Measurements from ENCODE around the gene EAF1.

EAF1 gene

DNA sequence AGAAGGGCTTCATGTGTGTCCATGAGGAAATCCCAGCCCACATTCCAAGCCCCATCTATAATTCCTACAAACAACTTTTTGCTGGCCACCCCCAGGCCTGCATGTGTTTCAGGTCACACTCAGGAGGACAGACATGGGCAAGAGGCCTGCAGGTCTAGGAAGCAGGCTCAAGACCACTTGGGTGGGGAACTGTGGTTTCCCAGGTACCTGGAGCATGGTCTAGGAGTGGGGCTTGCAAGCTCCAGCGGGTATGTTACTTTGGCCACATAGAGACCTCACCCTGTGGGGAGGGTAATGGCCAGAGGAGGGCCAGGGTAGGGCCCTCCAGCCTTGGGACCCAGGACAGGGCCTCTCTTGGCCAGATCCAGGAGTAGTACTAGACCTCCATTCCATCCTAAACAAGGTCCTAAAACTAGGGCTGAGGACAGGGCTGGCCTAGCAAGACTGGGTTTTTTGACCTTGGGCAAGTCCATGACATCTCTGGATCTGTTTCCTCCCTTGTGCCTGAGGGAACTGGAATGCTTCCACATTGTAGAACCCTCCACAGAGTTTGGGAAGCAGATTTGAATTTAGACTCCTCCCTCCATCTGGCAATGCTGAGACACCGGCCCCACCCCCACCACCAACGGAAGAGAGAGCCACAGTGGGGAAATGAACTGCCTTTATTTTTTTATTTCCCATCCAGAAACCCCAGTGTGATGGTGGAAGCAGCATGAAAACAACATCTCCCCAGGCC lies 22.3 kb downstream of the EAF1 start:
- TF ChIP-seq SIN3A (IDR thresholded peaks at IDR 0.05; ENCODE audit: borderline replicate concordance, insufficient read depth, low read length): no peak
- TF ChIP-seq TAF1 (IDR thresholded peaks at IDR 0.05; ENCODE audit: borderline replicate concordance, insufficient read depth, low read length): no peak
- TF ChIP-seq POLR2AphosphoS5 (IDR thresholded peaks at IDR 0.05; ENCODE audit: low read depth, low read length): no peak
- TF ChIP-seq, protein P1, sequence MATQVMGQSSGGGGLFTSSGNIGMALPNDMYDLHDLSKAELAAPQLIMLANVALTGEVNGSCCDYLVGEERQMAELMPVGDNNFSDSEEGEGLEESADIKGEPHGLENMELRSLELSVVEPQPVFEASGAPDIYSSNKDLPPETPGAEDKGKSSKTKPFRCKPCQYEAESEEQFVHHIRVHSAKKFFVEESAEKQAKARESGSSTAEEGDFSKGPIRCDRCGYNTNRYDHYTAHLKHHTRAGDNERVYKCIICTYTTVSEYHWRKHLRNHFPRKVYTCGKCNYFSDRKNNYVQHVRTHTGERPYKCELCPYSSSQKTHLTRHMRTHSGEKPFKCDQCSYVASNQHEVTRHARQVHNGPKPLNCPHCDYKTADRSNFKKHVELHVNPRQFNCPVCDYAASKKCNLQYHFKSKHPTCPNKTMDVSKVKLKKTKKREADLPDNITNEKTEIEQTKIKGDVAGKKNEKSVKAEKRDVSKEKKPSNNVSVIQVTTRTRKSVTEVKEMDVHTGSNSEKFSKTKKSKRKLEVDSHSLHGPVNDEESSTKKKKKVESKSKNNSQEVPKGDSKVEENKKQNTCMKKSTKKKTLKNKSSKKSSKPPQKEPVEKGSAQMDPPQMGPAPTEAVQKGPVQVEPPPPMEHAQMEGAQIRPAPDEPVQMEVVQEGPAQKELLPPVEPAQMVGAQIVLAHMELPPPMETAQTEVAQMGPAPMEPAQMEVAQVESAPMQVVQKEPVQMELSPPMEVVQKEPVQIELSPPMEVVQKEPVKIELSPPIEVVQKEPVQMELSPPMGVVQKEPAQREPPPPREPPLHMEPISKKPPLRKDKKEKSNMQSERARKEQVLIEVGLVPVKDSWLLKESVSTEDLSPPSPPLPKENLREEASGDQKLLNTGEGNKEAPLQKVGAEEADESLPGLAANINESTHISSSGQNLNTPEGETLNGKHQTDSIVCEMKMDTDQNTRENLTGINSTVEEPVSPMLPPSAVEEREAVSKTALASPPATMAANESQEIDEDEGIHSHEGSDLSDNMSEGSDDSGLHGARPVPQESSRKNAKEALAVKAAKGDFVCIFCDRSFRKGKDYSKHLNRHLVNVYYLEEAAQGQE (IDR thresholded peaks at IDR 0.05; ENCODE audit: insufficient read depth in 1 of 2, low read depth in 2 of 2, low read length in 2 of 2): no peak
- no peak for TF ChIP-seq FOXP2 (optimal IDR thresholded peaks at IDR 0.05; ENCODE audit: borderline replicate concordance, extremely low read depth, extremely low read length, insufficient read depth)

DNA sequence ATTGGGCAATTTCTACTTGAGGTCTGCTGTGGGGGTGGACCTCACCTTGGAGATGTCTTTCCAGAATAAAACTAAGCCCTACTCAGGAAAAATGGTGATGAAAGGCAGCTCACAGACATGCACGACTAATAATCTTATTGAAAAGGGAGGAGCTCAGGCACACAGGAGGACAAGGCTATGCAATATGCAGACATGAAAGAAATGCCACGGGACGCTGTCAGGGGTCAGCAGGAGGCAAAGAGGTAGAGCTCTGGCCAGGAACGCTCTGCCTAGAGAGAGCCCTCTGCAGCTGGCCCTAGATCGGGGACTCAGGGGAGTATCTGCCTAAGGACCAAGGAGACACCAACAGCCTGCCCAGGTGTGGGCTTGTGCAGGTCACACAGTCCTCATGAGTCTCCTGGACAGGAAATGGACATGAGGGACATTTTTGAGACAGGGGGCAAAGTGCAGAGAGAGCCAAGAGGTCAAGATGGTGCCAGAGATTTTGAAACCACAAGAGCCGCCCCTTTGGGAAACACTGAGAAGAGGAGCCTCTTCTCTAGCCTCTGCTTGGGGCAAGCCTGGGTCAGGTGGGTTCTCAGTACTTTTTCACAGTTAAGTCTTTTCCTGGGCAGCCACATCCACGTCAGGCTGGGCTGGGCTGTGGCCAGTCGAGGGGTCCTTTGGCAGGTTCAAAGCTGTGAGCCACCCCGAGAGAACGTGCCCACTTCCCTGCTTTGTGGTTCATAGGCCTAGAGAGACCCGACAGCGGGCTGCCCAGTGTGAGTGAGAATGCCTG lies 23.2 kb downstream of the EAF1 start:
- TF ChIP-seq SIN3A (IDR thresholded peaks at IDR 0.05; ENCODE audit: borderline replicate concordance, insufficient read depth, low read length) (no peak), TAF1 (IDR thresholded peaks at IDR 0.05; ENCODE audit: borderline replicate concordance, insufficient read depth, low read length) (no peak)

DNA sequence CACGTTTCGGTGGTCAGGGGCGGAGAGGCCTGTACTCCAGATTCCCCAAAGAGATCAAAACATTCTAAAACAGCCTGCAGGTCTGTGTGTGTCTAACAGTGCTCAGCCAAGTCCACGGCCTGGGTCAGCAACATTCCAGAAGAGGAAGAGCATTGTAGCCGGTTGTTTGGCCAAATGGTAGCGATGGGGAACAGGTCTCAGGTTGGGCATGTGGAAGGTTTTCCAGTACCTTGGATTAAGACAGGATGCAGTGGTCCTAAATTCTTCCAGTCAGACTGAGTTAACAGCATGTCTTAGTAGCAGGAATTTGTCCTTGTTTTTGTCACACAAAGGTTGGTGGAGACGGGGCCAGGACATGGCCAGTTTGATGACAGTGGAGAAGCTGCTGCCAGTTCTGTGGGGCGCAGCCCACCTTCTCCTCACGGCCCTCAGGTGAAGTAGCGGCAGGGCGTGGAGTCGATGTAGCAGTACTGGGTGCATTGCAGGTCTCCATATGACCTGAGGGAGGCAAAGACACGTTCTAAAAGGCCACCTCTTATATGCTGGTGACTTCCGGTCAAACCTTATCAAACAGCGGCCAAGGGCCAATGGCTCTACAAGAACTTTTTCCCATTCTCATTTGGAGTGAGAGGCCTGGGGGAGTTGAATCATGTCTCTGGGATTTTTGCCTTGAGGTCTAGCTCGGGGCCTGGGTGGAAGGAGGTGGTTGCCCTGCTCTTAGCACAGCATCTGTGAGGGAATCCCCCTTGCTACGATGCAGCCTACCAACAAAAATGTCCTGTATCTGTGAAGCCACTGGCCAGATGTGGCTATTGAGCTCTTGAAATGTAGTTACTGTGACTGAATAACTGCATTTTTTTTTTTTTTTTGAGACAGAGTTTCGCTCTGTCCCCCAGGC lies 24.1 kb downstream of the EAF1 start:
- no peak for TF ChIP-seq POLR2AphosphoS5 (IDR thresholded peaks at IDR 0.05; ENCODE audit: low read depth, low read length)
- TF ChIP-seq FOXP2 (optimal IDR thresholded peaks at IDR 0.05; ENCODE audit: borderline replicate concordance, extremely low read depth, extremely low read length, insufficient read depth): no peak
- no peak for TF ChIP-seq SIN3A (IDR thresholded peaks at IDR 0.05; ENCODE audit: borderline replicate concordance, insufficient read depth, low read length)
- TF ChIP-seq TAF1 (IDR thresholded peaks at IDR 0.05; ENCODE audit: borderline replicate concordance, insufficient read depth, low read length): no peak
- TF ChIP-seq, protein P1 (IDR thresholded peaks at IDR 0.05; ENCODE audit: insufficient read depth in 1 of 2, low read depth in 2 of 2, low read length in 2 of 2): no peak

DNA sequence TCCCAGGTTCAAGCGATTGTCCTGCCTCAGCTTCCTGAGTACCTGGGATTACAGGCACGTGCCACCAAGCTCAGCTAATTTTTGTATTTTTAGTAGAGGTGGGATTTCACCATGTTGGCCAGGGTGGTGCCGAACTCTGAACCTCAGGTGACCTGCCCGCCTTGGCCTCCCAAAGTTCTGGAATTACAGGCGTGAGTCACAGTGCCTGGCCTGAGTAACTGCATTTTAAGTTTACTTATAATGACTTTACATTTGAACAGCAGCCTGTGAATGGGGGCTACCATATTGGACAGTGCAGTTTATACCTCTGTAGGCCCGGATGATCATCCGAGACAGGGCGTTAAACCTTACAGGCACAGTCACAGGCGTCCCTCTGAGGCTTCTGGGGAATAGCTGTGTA lies 24.8 kb downstream of the EAF1 start:
- TF ChIP-seq TAF1 (IDR thresholded peaks at IDR 0.05; ENCODE audit: borderline replicate concordance, insufficient read depth, low read length) (no peak), FOXP2 (optimal IDR thresholded peaks at IDR 0.05; ENCODE audit: borderline replicate concordance, extremely low read depth, extremely low read length, insufficient read depth) (no peak)
- TF ChIP-seq, protein P1 (IDR thresholded peaks at IDR 0.05; ENCODE audit: insufficient read depth in 1 of 2, low read depth in 2 of 2, low read length in 2 of 2): no peak

DNA sequence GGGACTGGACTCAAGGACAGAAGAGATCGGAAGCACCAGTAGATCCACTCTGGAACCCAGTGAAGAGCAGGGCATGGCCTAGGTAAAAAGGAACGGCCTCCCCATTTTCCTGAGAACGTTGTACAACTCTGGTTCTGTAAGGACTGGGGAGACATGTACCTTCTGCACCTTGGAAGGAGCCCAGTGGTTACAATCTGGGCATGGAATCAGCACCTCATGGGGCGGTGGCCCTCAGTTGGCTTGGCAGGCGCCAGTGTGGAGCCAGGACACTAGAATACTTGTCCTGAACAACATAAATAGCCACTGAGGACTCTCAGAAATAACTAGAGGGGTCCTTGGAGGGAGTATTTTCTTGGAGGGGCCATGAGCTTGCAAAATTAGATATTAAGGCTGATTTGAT lies 25.6 kb downstream of the EAF1 start:
- TF ChIP-seq POLR2AphosphoS5 (IDR thresholded peaks at IDR 0.05; ENCODE audit: low read depth, low read length): no peak
- no peak for TF ChIP-seq TAF1 (IDR thresholded peaks at IDR 0.05; ENCODE audit: borderline replicate concordance, insufficient read depth, low read length)
- TF ChIP-seq FOXP2 (optimal IDR thresholded peaks at IDR 0.05; ENCODE audit: borderline replicate concordance, extremely low read depth, extremely low read length, insufficient read depth): no peak
- TF ChIP-seq SIN3A (IDR thresholded peaks at IDR 0.05; ENCODE audit: borderline replicate concordance, insufficient read depth, low read length): no peak
- TF ChIP-seq, protein P1 (IDR thresholded peaks at IDR 0.05; ENCODE audit: insufficient read depth in 1 of 2, low read depth in 2 of 2, low read length in 2 of 2): no peak
